Sigmoid colon (tissue), 7 donors: ENCODE measurements around the gene KMT2B. TPM values are rescaled to one million over a fixed set of nuclear protein-coding genes. Genes with fewer than 3 reads are reported as not detected.

Experiments
- DNase-seq: peaks from one replicate; pipeline ENCODE4 v3.0.0-alpha.2; 2019
- H3K27ac ChIP-seq, 4 donors: fragments of 200-600 bp; sonication (generic); one replicate each; pipeline ENCODE4 v1.5.1; 2016 to 2019; ENCODE audit warnings: mild to moderate bottlenecking in 1 of 4
- H3K27me3 ChIP-seq, 3 donors: fragments of 200-600 bp; sonication (generic); one replicate each; pipeline ENCODE4 v1.5.1; 2019; ENCODE audit warnings: mild to moderate bottlenecking in 1 of 3
- H3K36me3 ChIP-seq, 4 donors: fragments of 200-600 bp; sonication (generic); one replicate each; pipeline ENCODE4 v1.5.1; 2016 to 2019
- H3K4me1 ChIP-seq, 4 donors: fragments of 200-600 bp; sonication (generic); one replicate each; pipeline ENCODE4 v1.5.1; 2017 to 2019
- H3K4me3 ChIP-seq, 4 donors: fragments of 200-600 bp; sonication (generic); one replicate each; pipeline ENCODE4 v1.5.1; 2017 to 2019; ENCODE audit warnings: mild to moderate bottlenecking in 2 of 4, moderate library complexity in 1 of 4
- H3K9me3 ChIP-seq, 4 donors: fragments of 200-600 bp in 3 of 4; sonication (generic) in 3 of 4; one replicate each; pipeline versions ENCODE4 v1.5.1 to v1.6.1; 2013 to 2019
- EP300 ChIP-seq, 4 donors: sonication (generic); formaldehyde crosslinking; IDR thresholded peaks; one replicate each; pipeline ENCODE4 v1.6.1; 2017; ENCODE audit warnings: antibody characterized with exemption in 4 of 4
- POLR2A ChIP-seq, 2 donors: fragments of 450-650 bp; IDR thresholded peaks; one replicate each; pipeline ENCODE4 v1.6.1; 2016; ENCODE audit warnings: antibody characterized with exemption in 2 of 2, mild to moderate bottlenecking in 2 of 2, moderate library complexity in 2 of 2
- POLR2AphosphoS5 ChIP-seq, 4 donors: sonication (generic); formaldehyde crosslinking; IDR thresholded peaks; one replicate each; pipeline ENCODE4 v1.6.1; 2017; ENCODE audit warnings: antibody characterized with exemption in 4 of 4
- WGBS, 2 donors: extraction: QIAGEN DNeasy Blood & Tissue Kit; methylation state at CpG; one replicate each; pipeline ENCODE4 v1.1.7; 2013; 5-methylcytosine and 5-hydroxymethylcytosine counted together
- intact Hi-C: fragments of 100-400 bp; cut with DNase I; formaldehyde crosslinking; loops from one replicate; pipeline ENCODE4 v1.15.1; 2023
- polyA plus RNA-seq, 3 donors: library from polyadenylated mRNA; stranded (reverse); fragments of 200-250 nt; gene quantifications; one replicate each; pipeline ENCODE4 v1.2.3, GENCODE V29; 2013
- total RNA-seq, 4 donors: library from RNA; depleted of rRNA; stranded (reverse); fragments of >200 nt; gene quantifications; one replicate each; pipeline ENCODE4 v1.1.0, GENCODE V29; 2016
- TF ChIP-seq, protein P1 (sequence below), 4 experiments: fragments of 450-650 bp in 3 of 4; fragments of 200-600 bp in 1 of 4; IDR thresholded peaks; one replicate each; pipeline ENCODE4 v1.5.1; 2016 to 2019; ENCODE audit warnings: antibody characterized with exemption in 4 of 4, mild to moderate bottlenecking in 3 of 4, moderate library complexity in 2 of 4
- donor health status: healthy with polysubstance abuse.
- donor health status: Bipolar disorder and iron deficiency.
- donor health status: healthy.

Gene KMT2B
- total and polyA plus RNA-seq, 7 donors, result 6.4 to 32.2 (median 12.3) TPM

DNA sequence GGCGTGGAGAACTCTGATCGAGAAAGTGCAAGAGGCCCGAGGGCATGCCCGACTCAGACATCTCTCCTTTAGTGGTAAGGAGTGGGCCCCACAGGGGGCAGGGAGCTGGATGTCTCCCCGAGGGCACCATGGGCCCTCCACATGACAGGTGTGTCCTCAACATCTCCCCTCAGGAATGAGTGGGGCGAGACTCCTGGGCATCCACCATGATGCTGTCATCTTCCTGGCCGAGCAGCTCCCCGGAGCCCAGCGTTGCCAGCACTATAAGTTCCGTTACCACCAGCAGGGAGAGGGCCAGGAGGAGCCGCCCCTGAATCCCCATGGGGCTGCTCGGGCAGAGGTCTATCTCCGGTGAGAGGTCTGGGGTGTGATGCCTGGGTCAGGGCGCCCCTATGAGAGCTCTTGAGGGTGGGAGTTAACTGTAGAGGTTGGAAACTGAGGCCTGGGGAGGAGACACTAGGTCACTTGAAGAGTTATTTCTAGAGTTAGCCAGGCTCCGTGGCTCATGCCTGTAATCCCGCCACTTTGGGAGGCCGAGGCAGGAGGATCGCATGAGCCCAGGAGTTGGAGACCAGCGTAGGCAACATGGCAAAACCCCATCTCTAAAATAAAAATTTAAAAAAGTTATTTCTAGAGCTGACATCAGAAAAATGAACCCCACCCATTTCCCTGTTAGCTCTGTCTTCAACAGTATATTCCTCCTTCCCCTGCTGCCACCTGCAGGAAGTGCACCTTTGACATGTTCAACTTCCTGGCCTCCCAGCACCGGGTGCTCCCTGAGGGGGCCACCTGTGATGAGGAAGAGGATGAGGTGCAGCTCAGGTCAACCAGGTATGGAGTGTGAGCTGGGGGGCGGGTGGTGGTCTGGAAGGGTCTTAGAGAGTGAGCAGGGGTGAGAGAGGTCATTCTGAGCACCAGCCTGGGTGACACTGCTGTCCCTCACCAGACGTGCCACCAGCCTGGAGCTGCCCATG is 19.4 kb downstream of the KMT2B start:
- H3K4me1 ChIP-seq, result peaks cover 0 to 23% (median 20%) of the 10 kb centered on the region in 4 donors
- no peak overlapping the region for H3K27ac ChIP-seq
- TF ChIP-seq POLR2A (IDR thresholded peaks at IDR 0.05) (no peak), EP300 (IDR thresholded peaks at IDR 0.05) (no peak), POLR2AphosphoS5 (IDR thresholded peaks at IDR 0.05) (no peak)
- TF ChIP-seq, protein P1, sequence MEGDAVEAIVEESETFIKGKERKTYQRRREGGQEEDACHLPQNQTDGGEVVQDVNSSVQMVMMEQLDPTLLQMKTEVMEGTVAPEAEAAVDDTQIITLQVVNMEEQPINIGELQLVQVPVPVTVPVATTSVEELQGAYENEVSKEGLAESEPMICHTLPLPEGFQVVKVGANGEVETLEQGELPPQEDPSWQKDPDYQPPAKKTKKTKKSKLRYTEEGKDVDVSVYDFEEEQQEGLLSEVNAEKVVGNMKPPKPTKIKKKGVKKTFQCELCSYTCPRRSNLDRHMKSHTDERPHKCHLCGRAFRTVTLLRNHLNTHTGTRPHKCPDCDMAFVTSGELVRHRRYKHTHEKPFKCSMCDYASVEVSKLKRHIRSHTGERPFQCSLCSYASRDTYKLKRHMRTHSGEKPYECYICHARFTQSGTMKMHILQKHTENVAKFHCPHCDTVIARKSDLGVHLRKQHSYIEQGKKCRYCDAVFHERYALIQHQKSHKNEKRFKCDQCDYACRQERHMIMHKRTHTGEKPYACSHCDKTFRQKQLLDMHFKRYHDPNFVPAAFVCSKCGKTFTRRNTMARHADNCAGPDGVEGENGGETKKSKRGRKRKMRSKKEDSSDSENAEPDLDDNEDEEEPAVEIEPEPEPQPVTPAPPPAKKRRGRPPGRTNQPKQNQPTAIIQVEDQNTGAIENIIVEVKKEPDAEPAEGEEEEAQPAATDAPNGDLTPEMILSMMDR (IDR thresholded peaks at IDR 0.05), result no peak
- no peak for DNase-seq
- WGBS, 2 donors, result 86 to 88% methylated on average over 22 of the region's 22 CpGs
- H3K36me3 ChIP-seq, result peaks cover 20 to 67% (median 36%) of the 10 kb centered on the region in 4 donors
- no peak overlapping the region for H3K4me3 ChIP-seq
- H3K9me3 ChIP-seq, result no peaks in the 10 kb centered on the region
- intact Hi-C loops, result no loop called here
- no peaks in the 10 kb centered on the region for H3K27me3 ChIP-seq

DNA sequence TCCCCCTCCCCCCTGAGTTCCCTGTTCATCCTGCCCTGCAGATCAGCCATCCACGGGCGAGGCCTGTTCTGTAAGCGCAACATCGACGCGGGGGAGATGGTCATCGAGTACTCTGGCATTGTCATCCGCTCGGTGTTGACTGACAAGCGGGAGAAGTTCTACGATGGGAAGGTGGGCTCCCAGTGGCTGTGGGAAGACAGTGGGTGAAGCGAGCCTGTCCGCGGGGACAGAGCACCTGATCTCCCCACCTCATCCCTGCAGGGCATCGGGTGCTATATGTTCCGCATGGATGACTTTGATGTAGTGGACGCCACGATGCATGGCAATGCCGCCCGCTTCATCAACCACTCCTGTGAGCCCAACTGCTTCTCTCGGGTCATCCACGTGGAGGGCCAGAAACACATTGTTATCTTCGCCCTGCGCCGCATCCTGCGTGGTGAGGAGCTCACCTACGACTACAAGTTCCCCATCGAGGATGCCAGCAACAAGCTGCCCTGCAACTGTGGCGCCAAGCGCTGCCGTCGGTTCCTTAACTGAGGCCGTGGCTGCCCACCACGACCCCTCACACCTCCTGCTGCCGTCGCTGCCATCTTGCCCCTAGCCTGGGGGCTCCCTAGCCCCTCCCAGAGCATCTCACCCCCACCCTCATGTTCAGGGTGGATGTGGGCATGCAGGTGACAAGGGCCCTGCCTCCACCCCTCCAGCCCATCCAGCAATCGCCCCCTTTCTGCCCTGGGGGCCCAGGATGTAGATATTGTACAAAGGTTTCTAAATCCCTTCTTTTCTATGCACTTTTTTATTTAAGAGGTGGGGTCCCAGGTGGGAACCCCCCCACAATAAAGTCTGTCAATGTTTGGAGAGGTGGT is 20.5 kb downstream of the KMT2B start:
- intact Hi-C loops, result no loop called here
- peaks cover 0 to 27% (median 20%) of the 10 kb centered on the region in 4 donors for H3K4me1 ChIP-seq
- WGBS, 2 donors, result 93 to 94% methylated on average over 37 of the region's 37 CpGs
- H3K36me3 ChIP-seq, result peaks cover 20 to 66% (median 31%) of the 10 kb centered on the region in 4 donors
- no peaks in the 10 kb centered on the region for H3K27me3 ChIP-seq
- H3K27ac ChIP-seq, result peak overlapping the region in 1 of 4 donors; percentile 91
- H3K4me3 ChIP-seq, result no peak overlapping the region
- DNase-seq, result no peak
- no peak for TF ChIP-seq POLR2AphosphoS5 (IDR thresholded peaks at IDR 0.05)
- no peak for TF ChIP-seq POLR2A (IDR thresholded peaks at IDR 0.05)
- no peak for TF ChIP-seq EP300 (IDR thresholded peaks at IDR 0.05)
- TF ChIP-seq, protein P1 (IDR thresholded peaks at IDR 0.05), result no peak
- no peaks in the 10 kb centered on the region for H3K9me3 ChIP-seq

DNA sequence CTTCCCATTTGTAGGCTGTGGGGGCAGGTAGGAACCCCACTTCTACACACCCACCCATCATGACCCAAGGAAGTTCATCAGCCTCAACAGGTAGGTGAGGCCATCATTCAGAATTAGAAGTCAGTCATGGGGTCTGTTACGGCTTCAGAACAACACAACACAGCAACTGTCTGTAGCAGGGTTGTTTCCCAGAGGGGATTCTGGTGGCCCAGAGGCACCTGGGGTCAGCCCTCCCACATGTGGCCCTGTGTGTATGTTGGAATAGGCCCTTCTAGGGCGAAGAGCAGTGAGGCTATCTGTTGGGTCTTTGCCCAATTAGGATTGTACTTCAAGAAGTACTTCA is 21.1 kb downstream of the KMT2B start:
- Histone ChIP-seq H3K36me3 (peaks cover 23 to 60% (median 29%) of the 10 kb centered on the region in 4 donors), H3K27me3 (no peaks in the 10 kb centered on the region), H3K9me3 (no peaks in the 10 kb centered on the region), H3K4me1 (peaks cover 0 to 30% (median 21%) of the 10 kb centered on the region in 4 donors), H3K27ac (peak overlapping the region in 1 of 4 donors; percentile 91), H3K4me3 (no peak overlapping the region)
- 88 to 90% methylated on average over 2 of the region's 2 CpGs for WGBS, 2 donors
- no peak for TF ChIP-seq EP300 (IDR thresholded peaks at IDR 0.05)
- TF ChIP-seq, protein P1 (IDR thresholded peaks at IDR 0.05), result no peak
- no peak for TF ChIP-seq POLR2AphosphoS5 (IDR thresholded peaks at IDR 0.05)
- TF ChIP-seq POLR2A (IDR thresholded peaks at IDR 0.05), result no peak
- DNase-seq, result no peak
- intact Hi-C loops, result no loop called here

DNA sequence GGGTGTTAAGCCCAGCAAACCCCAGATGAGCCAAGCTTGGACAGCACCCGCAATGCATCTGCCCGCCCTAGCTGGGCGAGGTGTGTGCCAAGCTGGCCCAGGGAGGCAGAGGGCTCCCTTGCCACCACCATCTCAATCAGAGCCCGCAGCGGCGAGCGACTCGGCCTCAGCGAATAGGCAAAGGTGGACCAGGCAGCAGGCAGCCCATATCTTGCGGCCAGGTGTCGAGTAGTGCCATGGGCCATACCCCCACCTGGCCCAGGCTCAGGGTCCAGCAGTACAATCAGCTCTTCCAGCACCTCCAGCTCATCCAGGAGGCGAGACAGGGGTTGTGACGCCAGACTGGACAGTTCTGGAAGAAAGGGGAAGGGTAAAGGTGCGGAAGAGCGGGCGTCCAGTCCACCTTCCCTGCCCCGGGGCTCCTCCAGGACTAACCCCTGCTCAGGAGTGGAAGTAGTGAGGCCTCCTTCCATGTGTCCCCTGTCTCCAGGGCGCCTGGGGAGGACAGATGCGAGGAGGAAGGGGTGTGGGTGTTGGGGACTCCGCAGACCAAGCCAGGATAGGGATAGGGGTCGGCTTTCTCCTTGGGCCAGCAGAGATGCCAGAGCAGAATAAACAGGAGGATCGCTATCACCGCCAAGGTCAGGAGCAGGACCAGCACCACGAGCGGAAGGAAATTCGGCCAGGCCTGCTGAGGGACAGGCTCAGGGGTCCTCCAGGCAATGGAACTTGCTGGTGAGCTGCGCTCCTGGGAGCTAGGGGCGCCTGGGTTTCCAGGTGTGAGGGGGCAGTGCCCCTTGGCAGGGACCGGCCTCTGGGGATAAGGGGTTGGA is 21.7 kb downstream of the KMT2B start:
- TF ChIP-seq, protein P1 (IDR thresholded peaks at IDR 0.05), result no peak
- TF ChIP-seq EP300 (IDR thresholded peaks at IDR 0.05) (no peak), POLR2AphosphoS5 (IDR thresholded peaks at IDR 0.05) (no peak), POLR2A (IDR thresholded peaks at IDR 0.05) (no peak)
- H3K4me1 ChIP-seq, result peaks cover 0 to 36% (median 28%) of the 10 kb centered on the region in 4 donors
- peak overlapping the region; percentile 34 to 69 (median 51) for H3K4me3 ChIP-seq
- H3K9me3 ChIP-seq, result no peaks in the 10 kb centered on the region
- peaks cover 23 to 54% (median 29%) of the 10 kb centered on the region in 4 donors for H3K36me3 ChIP-seq
- H3K27ac ChIP-seq, result peak overlapping the region; percentile 84 to 91 (median 87)
- DNase-seq, result no peak
- 77 to 82% methylated on average over 29 of the region's 29 CpGs for whole genome bisulfite sequencing, 2 donors
- intact Hi-C loops, result loop anchor here (1.0 to 2.0 kb wide), 2 partner anchors 21 to 192 kb away; partner anchors contain the start of gene KMT2B
- no peaks in the 10 kb centered on the region for H3K27me3 ChIP-seq
